K562 (cell line): ENCODE results near the gene NIPSNAP2. TPM values are rescaled to one million over a fixed set of nuclear protein-coding genes. Genes with fewer than 3 reads are reported as not detected.

Source experiments
- GATA2 ChIP-seq: sonication (generic); formaldehyde crosslinking; IDR thresholded peaks from 2 replicates; pipeline ENCODE4 v1.4.0; 2020; ENCODE audit warnings: mild to moderate bottlenecking, missing genetic modification reagents
- HINFP ChIP-seq: fragments of 450-650 bp; conservative IDR thresholded peaks from 2 replicates; pipeline ENCODE4 v1.6.1; 2016; ENCODE audit warnings: missing genetic modification characterization, low read depth, mild to moderate bottlenecking, control low read depth, missing compliant biosample characterization
- RCOR1 ChIP-seq, 2 experiments: IDR thresholded peaks; 2 replicates each; pipeline ENCODE4 v1.6.1; 2012; ENCODE audit warnings: low read depth in 2 of 2, low read length in 2 of 2, borderline replicate concordance in 1 of 2, improper control_type of control experiment in 1 of 2
- TGIF2 ChIP-seq: sonication (generic); formaldehyde crosslinking; IDR thresholded peaks from 2 replicates; pipeline ENCODE4 v1.8.1; 2022; ENCODE audit warnings: mild to moderate bottlenecking, missing genetic modification reagents, moderate library complexity
- ZNF318 ChIP-seq, 2 experiments: fragments of 450-650 bp; IDR thresholded peaks; 2 replicates each; pipeline ENCODE4 v1.6.1; 2016; ENCODE audit warnings: mild to moderate bottlenecking in 2 of 2, borderline replicate concordance in 1 of 2, low read depth in 1 of 2, moderate library complexity in 1 of 2
- polyA plus RNA-seq, 8 experiments: library from polyadenylated mRNA; depleted of rRNA in 4 of 8; stranded (reverse) in 5 of 8; unstranded in 3 of 8; fragments of >200 nt; fragmentation: Nextera tagmentation in 2 of 8; fragmentation: Illumina TruSeq in 1 of 8; extraction: Ambion mirVana in 2 of 8; extraction: Trizol in 1 of 8; gene quantifications; 2 replicates each; pipeline versions ENCODE4 v1.2.1 to v1.2.3, GENCODE V29; 2011 to 2014; ENCODE audit warnings: inconsistent platforms in 1 of 8, missing spikeins in 1 of 8
- total RNA-seq, 7 experiments: library from RNA; depleted of rRNA in 6 of 7; stranded (reverse); fragments of >200 nt in 6 of 7; fragmentation: Illumina TruSeq in 2 of 7; extraction: Trizol in 2 of 7; gene quantifications; 2 replicates each; pipeline versions ENCODE4 v1.2.1 to v1.2.3, GENCODE V29; 2011 to 2021; ENCODE audit warnings: low replicate concordance in 1 of 7

Gene NIPSNAP2
- total and polyA plus RNA-seq, 9 of the 15 experiments (the other 6 are each of a cell fraction or from before 2014, with no cell fraction given), result 24.9 to 107 (median 53.0) TPM

GRCh38 chr7:56007891-56008290 is 43.5 kb downstream of the NIPSNAP2 start (continued):
- no peak for TF ChIP-seq HINFP
- no peak for TF ChIP-seq ZNF318 (IDR thresholded peaks at IDR 0.05; ENCODE audit: borderline replicate concordance in 1 of 2, low read depth in 1 of 2)
- TF ChIP-seq GATA2, result no peak
- no peak for TF ChIP-seq RCOR1 (IDR thresholded peaks at IDR 0.05; ENCODE audit: borderline replicate concordance in 1 of 2, low read depth in 2 of 2, low read length in 2 of 2)
- TF ChIP-seq TGIF2 (CRISPR knock-in tag), result no peak
